HT-29 (cell line): ENCODE measurements around the gene C1R. TPM values are rescaled to one million over a fixed set of nuclear protein-coding genes. Genes with fewer than 3 reads are reported as not detected.
A peak's percentile ranks its signal among the peaks of the same experiment; 100 is the strongest.
"Not testable (repeated sequence)": the region's sequence is repeated elsewhere in the genome, so short reads cannot be mapped to it uniquely, and the experiment has no call there.

Experiments used
- DNase-seq: peaks from one replicate; pipeline ENCODE4 v3.0.0-alpha.2; 2015; ENCODE audit warnings: low spot score
- total RNA-seq: library from RNA; depleted of rRNA; stranded (reverse); fragments of >200 nt; shearing (Covaris generic); gene quantifications from 2 replicates; pipeline ENCODE4 v1.2.3, GENCODE V29; 2014

Gene C1R
- total RNA-seq, 1 experiment from 2014 or later = 0.53 TPM

DNA sequence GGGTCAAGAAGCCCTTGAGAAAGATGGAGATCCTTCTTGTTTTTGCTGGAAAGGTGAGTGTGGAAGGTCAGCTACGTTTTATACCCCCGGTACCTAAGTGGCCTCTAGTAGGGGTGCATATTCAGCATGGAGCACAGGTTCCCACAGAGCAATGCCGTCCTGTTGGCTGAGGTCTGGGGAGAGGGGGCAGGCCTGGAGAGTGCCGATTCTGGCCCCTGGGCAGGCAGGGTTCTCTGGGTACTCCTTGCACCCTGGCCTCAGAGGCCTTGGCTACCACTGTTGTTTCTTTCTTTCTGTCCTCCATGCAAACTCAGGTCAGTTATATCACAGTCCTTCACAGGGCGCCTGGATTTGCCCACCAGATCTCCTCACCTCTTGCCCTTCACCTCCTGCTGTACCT is 27.9 kb upstream of the C1R start:
- no peak for DNase-seq

DNA sequence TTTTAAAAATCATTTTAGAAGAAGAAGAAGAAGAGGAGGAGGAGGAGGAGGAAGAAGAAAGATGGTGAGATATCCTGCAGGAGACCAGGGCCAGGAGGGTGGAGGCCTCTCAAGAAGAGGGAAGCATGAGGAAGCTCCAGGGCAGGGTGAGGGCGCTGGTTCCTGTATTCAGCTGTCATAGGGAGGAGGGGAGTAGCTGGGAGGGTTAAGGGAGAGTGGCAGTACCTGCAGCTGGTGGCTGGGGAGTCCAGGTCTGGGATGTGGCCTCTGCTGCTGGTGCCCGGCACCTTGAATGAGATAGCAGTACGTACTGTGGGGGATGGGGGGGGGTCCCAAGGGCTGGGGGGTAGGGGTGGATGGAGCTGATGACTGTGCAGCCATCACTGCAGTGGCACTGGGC is 26.6 kb upstream of the C1R start:
- DNase-seq = no peak

DNA sequence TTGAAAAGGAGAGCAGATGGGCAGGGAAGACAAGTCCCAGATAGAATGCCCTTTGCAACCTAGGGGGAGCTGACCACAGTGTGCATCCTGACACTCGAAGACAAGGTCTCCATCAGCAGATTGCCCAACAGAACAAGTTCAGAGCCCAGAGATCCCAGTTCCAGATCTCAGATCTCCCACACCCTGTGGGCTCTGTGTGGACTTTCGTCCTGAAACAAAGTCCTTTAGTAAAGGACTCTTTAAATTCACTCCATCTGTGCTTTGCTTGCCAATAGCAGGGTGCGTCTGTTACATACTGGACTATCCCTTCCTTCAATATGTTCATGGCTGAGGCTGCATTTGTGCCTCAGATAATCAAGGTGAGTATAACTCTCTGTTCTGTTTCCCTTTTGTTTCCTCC is 25.4 kb upstream of the C1R start:
- no peak for DNase-seq

DNA sequence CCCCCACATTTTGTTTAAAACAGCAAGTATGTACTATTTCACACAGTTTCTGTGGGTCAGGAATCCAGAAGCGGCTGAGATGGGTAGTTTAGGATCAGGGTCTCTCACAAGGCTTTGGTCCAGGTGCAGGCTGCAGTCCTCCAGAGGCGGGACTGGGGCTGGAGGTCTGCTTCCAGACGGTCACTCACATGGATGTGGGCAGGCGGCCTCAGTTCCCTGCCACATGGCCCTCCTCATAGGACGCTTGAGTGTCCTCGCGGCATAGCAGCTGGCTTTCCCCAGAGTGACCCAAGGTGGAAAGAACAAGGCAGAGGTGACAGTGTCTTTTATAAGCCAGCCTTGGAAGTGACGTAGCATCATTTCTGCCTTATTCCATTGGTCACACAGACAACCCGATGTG is 24.7 kb upstream of the C1R start:
- DNase-seq = no peak

DNA sequence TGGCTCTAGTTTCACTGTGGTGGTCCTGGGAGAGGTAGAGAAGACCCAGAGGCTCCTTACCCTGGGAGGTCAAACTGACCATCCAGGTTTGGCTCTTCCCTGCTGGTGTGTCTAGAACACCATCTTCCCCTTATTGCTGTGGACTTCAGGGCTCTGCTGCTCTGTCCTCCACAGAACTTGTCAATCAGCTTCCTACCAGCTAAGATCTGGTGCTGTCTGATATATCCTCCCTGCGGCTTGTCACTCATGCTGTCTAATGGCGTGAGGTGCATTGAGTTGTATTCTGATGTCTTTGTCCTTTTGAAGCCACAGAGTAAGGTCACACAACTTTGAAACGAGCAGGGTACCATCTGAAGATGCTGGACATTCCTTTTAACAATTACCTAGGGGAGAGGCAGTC is 24.0 kb upstream of the C1R start:
- DNase-seq = no peak

DNA sequence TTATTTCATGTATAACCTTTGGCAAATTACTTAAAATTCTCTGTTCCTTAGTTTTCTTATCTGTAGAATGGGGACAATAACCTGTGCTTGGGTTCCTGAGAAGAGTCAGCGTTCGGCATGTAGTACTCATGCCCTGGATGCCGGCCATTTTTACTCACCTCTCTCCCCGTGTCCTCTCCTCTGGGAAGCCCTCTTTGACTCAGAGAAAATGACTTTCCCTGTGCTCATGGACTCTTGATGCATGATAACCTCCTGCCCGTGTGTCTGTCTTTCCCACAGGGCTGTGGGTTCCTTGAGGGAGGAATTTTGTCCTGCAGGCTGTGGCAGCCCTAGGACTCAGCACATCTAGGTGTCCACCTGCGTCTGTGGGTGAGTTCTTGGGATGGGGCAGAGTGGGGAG is 22.6 kb upstream of the C1R start:
- no peak for DNase-seq

DNA sequence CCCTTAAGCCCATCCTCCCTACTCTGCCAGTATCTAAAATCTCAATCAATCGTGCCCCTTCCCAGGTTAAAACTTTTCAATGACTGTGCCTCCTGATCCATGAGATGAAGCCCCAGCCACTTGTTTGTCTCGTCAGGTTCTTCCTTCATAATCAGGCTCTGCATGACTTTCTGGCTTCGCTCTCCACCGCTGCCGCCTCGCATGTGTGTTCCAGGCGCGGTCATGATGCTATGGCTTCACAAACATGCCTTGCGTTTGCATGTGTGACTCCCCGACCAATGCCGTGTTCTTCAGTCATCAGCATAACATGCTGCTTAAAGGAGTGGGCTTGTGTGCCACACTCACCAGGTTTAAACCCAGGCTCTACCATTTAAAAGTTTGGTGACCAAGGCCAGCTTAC is 21.8 kb upstream of the C1R start:
- no peak for DNase-seq

DNA sequence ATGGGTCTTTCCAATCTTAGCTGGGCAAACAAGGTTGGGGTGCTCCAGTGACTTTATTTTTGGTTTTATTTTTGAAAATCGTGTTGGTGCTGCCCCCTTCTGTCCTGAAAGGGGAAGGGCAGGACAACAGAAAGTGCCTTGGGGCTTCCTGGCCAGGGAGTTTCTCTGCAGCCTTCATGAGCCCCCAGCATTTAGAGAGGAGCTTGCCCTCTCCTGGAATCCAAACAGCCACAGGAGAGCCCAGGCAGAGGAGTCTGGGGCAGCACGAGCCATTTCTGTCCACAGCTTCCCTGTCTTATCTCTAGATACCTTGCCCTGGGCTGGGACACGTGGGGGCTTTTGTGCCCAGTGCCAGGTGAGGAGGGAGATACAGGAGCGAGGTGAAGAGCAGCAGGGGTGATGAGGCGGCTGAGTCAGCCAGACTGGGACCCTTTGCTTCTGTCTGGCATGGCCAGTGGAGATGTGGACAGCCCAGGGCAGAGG is 21.2 kb upstream of the C1R start:
- peak; percentile 48 for DNase-seq

DNA sequence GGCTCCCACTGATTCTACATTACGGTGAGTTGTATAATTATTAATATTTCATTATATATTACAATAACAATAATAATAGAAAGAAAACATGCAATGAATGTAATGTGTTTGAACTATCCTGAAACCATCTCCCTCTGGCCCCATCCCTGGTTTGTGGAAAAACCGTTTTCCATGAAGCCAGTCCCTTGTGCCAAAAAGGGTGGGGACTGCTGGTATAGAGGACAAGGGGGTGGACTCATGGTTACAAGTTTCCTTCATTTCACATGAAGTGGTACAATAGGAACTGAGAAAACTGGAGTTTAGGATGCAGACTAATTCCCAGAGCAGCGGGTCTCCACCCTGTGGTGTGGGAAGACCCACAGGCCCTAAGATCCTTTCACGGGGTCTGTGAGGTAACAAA is 19.8 kb upstream of the C1R start:
- no peak for DNase-seq

DNA sequence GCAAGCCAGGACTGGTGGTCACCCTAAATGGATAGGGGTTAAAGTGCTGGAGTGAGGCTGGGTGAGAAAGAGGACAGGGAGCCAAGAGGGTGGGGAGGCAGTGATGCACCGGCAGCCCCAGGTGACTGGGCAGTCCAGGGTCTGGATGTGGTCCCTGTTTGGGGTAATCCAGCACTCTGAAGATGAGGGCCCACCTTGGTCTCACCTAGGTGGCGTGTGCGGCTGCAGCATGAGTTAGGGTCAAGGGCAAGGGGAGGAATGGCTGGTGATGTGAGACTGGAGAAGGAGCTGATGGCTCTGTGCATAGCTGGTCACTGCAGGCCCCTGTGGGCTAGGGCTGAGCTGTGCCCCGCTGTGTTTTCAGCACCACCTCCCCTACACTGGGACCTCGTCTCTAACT is 18.4 kb upstream of the C1R start:
- no peak for DNase-seq

DNA sequence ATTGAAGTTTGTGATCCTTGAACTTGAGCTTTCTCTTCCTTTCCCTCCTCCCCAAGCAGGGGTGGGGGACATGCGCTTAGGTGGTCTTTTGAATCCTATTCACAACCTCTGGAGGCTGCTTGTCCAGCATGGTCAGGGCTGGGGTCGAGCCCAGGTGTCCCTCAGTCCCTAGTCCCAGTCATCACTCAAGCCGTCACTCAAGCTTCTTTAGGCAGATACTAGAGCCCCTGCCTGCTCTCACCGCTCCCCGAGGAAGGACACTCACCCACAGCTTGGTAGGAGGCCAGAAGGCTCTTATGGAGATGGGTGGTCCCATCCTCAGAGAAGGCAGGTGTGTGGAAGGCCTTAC is 17.3 kb upstream of the C1R start:
- no peak for DNase-seq

DNA sequence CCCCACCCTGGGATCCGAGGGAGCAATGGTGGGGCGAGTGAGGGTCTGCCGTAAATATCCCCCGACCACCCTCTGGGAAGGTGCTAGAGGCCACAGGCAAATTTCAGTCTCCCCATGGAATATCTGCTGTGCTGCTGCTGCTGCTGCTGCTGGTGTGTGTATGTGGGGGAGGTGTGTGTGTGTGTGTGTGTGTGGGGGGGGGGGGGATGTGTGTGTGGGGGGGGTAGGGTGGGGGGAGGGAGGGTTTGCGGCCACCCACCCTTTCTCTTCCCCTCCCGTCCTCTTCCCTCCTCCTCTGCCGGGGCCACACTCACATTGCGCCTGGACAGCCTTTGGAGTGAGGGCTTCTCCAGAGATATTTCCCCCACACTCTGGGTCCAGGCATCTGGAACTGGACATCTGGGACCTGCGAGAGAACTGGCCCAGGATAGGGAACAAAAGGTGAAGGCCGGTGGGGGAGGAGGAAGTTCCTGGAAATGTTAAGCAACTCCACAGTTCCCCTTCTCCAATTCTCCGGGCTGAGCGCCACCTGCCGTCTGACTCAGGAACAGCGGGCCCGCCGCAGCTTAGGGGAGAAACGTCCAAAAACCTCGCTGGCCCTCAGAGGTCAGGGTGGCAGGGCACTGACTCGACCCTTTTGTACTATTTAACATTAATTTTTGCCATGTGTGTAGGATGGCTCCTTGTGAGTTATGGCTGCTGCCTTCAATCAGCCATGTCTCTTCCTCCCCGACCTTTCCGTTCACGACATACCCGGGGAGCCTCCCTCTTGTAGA is 16.7 kb upstream of the C1R start, which contains the start of gene C1RL:
Gene C1RL, minus strand, starts transcription at position 419 of the 776 bp plus-strand sequence. Its CDS starts 34 bp downstream, at position 385.
- DNase-seq = peak; percentile 86

DNA sequence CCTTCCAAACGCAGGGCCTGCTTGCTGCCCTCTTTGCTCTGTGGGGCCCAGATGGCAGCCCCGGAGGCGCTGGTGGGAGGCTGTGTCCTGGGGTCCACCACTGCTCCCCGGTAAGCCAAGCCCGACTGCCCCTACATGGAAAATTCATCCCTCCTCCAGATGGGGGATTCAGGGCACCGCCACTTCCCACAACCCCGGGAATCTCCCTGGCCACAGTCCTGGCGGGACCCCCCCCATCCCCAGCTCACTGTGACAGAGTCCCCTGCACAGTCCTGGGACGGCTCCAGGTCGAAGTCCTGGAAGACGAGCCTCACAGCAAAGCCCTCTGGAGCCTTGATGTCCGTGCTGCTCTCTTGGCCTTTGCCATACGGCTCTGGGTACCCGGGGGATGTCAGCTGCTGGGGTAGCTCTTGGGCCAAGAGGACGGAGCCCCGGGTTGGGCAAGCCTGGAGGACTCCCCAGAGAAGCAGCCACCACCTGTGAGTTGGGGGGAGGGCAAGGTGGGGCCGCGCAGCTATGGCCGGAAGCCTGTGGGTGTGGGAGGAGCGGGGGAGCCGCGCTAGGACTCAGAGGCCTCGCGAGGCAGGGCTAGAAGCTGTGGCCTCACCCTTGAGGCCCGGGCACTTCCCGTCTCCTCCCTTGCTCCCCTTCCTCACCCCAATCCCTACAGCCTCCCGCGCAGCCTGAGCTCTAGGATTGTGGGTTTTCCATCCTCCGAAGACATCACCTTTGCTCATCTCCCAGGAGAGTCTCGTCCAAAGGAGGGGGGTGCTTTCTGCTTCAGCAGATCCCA is 16.0 kb upstream of the C1R start:
- DNase-seq = peak; percentile 80

DNA sequence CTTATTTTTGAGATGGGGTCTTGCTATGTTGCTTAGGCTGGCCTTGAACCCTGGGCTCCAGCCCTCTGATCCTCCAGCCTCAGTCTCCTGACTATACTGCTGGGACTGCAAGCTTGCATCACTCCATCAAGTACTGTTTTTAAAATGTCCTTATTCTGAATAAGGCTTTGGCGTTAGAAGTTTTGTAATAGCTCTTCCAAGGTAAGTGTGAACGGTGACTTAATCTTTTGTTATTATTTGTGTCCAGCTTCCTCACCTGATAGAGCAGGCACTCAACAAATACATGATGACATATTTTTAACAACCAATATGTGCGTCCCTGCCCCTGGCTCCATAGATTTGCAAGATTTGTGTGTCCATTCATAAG is 15.4 kb upstream of the C1R start:
- DNase-seq = peak; percentile 26

DNA sequence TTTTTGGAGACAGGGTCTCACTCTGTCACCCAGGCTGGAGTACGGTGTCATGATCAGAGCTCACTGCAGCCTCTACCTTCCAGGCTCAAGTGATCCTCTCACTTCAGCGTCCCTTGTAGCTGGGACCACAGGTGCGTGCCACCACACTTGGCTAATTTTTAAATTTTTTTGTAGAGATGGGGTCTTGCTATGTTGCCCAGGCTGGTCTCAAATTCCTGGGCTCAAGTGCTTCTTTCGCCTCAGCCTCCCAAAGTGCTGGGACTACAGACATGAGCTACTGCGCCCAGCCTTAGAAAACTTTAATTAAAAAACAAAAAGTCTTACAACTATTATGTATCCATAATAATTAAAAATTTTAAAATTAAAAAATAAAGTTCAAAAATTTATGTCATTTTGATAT is 14.9 kb upstream of the C1R start:
- DNase-seq = not testable (repeated sequence)

DNA sequence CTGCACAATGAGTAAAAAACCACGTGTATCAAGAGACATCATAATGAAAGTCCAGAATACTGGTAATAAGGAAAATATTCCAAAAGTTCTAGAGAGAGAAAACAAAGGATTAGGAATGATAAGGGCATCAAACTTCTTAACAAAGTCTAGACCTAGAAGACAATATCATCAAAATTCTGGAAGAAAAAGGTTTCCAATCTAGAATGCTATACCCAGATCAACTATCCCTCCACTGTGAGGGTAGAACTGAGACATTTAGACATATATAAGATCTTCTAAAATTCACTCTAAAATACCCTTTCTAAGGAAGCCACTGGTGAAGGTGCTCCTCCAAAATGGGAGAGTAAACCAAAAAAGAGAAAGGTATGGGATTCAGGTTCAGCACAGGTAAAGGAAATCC is 13.8 kb upstream of the C1R start:
- no peak for DNase-seq

DNA sequence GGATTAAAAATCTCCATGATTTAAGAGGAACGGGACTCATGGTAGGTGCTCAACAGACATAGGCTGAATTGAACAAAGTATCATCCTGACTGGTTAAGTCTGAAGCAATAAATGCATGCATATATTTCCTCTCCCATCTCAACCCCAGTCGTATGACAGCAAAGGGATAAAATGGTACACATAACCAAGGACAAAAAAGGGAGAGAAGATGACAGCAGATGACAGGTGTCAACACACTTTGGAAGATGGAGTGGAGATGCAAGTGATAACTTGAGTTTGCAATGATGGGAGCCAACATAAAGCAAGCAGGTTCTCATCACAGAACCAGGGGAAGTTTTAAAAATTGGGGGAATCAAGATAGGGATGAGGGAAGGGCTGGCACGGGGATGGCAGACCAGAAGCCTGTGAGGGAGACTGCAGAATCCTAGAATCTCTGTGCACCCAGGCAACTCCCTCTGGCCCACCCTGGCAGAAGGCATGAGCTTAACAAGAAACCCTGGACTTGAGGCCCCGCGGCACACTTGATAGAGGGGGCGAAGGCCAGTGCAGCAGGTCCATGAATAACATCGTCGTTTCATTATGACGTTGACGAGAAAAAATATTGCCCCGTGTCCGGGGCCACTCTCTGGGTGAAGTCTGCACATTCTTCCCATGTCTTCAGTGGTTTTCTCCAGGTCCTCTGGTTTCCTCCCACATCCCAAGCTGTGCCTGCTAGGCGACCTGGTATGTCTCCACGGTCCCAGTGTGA is 11.8 kb upstream of the C1R start:
- DNase-seq = no peak

DNA sequence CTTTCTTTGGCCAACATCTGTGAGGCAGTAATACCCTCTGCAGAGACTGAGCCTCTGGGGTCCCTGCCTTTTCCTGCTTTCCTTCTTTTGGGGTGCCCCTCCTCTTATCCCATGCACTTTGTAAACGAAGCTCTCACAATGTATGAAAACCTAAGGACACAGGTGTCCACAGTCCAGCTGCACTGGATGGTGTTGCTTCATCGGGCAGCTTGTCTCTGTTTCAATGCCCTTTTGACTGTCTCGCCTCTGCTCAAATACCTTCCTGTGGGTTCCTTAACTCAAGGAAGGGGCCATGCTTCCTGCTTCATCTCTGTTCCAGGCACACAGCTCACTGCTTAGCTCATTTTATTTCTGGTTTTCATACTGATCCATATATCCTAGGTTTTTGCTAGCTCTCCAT is 10.3 kb upstream of the C1R start:
- no peak for DNase-seq

DNA sequence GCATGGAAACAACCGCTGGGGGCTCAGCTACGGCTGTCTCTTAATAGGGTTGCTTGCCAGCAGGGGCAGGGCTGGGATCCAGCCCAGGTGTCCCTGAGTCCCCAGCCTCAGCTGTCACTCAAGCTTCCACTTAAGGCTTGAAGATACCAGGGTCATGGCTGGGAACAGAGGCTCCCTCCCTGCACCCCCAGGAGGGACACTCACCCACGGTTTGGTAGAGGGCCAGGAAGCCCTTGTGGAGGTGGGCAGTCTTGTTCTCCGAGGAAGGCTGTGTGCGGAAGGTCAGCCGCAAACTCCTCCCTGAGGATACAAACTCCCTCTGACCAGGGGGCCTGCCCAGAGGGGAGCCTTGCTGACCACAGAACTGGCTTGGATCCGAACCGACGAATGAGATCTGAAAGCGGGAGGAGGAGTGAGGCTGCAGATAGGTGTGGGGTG is 9.5 kb upstream of the C1R start:
- DNase-seq = no peak

DNA sequence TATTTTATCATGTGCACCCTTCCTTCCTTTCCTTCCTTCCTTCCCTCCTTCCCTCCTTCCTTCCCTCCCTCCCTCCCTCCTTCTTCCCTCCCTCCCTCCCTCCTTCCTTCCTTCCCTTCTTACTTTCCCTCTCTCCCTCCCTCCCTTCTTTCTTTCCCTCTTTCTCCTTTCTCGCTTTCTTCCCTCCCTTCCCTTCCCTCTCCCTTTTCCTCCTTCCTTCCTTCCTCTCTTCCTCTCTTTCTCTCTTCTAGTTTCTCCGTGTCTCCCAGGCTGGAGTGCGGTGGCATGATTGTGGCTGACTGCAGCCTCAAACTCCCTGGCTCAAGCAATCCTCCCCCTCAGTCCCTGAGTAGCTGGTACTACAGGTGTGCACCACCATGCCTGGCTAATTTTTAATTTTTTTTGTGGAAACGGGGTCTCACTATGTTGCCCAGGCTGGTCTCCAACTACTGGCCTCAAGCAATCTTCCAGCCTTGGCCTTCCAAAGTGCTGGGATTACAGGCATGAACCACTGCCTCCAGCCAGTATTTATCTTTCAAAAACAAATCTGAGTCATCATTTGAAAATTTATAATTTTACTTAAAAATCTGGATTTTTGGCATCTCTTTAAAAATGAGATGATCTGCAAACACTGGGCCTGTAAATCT is 8.9 kb upstream of the C1R start:
- no peak for DNase-seq

DNA sequence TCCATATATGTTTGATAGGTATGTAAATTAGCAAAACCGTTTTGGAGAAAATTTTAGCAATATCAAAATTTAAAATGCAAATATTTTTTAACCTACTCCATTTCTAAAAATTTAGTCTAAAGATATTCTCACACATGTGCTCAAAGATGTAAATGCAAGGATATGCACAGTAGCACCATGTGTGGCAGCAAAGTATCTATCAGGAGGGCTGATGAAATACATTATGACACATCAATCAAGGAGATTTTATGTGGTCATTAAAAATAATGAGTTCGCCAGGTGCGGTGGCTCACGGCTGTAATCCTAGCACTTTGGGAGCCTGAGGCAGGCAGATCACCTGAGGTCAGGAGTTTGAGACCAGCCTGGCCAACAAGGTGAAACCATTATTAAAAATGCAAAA is 8.0 kb upstream of the C1R start:
- no peak for DNase-seq
